Bronchial epithelial cell (primary cell): ENCODE data around the gene FRS2. TPM values are rescaled to one million over a fixed set of nuclear protein-coding genes. Genes with fewer than 3 reads are reported as not detected.

Source experiments
- DNase-seq: peaks from one replicate; pipeline ENCODE4 v3.0.0-alpha.2; 2010; ENCODE audit warnings: low read depth
- FAIRE-seq: peaks from 2 replicates; lab custom pipeline; 2011; peaks lifted over from hg19 to GRCh38; lab: Jason Lieb, UNC
- H3K27me3 ChIP-seq: 2 replicates; pipeline ENCODE4 v1.5.1; 2011; ENCODE audit warnings: low read length; ENCODE audit not compliant: control insufficient read depth, insufficient read depth
- H3K36me3 ChIP-seq: 2 replicates; pipeline ENCODE4 v1.5.1; 2011; ENCODE audit warnings: low read length; ENCODE audit not compliant: control insufficient read depth, insufficient read depth
- H3K4me3 ChIP-seq: 2 replicates; pipeline ENCODE4 v1.5.1; 2011; ENCODE audit warnings: mild to moderate bottlenecking, low read depth, low read length, control low read depth
- total RNA-seq: library from RNA; depleted of rRNA; stranded (reverse); fragments of >200 nt; gene quantifications from 2 replicates; pipeline ENCODE4 v1.2.1, GENCODE V29; 2014
- TF ChIP-seq, protein P1 (sequence below): IDR thresholded peaks from 2 replicates; pipeline ENCODE4 v1.5.1; 2011; ENCODE audit warnings: mild to moderate bottlenecking, moderate library complexity, low read length, control low read depth, inconsistent platforms; ENCODE audit not compliant: insufficient read depth, severe bottlenecking

Gene FRS2
- total RNA-seq, 1 donor from 2014 or later: 27.1 TPM

DNA sequence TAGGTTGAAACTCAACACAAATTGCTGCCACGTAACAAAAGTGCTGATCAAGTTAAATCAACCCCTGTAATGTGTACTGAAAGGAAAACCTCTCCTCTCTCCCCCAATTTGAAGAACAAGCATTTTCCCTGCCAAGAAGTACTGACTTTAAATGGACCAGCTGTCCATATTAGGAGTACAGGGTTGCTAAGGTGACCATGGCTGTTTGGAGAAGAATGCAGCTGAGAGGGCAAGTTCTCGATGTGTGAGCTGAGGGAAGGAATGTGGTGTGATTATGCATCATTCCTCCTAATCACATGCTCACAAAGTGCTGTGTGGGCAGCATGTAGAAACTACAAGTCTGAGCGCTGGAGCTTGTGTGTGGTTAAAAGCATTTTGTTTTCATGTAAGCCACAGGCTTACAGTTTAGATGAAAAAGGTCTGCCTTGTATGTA is 64.2 kb downstream of the FRS2 start:
- DNase-seq (peak; percentile 99), FAIRE-seq (peak; percentile 81)
- TF ChIP-seq, protein P1, sequence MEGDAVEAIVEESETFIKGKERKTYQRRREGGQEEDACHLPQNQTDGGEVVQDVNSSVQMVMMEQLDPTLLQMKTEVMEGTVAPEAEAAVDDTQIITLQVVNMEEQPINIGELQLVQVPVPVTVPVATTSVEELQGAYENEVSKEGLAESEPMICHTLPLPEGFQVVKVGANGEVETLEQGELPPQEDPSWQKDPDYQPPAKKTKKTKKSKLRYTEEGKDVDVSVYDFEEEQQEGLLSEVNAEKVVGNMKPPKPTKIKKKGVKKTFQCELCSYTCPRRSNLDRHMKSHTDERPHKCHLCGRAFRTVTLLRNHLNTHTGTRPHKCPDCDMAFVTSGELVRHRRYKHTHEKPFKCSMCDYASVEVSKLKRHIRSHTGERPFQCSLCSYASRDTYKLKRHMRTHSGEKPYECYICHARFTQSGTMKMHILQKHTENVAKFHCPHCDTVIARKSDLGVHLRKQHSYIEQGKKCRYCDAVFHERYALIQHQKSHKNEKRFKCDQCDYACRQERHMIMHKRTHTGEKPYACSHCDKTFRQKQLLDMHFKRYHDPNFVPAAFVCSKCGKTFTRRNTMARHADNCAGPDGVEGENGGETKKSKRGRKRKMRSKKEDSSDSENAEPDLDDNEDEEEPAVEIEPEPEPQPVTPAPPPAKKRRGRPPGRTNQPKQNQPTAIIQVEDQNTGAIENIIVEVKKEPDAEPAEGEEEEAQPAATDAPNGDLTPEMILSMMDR: no peak
- Histone ChIP-seq H3K27me3 (no peaks in the 10 kb centered on the region), H3K36me3 (no peaks in the 10 kb centered on the region), H3K4me3 (no peak overlapping the region)

DNA sequence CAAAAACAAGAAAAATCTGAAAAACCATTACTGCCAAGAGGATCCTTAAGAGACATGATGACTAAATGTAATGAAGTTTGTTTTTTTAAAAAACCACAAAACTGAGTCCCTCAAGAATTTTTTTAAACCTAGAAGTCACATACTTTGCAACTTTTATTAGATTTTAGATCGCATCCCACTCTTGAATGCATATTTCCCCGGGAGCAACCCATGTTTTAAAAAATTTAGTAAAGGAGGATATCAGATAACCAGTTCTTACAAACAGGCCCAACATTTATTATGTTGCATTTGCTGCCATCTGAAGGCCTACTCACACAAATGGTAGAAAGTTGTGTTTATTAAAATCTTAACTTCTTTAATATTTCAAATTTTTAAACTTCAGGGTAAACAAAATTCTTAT is 70.8 kb downstream of the FRS2 start:
- FAIRE-seq (no peak), DNase-seq (no peak)

DNA sequence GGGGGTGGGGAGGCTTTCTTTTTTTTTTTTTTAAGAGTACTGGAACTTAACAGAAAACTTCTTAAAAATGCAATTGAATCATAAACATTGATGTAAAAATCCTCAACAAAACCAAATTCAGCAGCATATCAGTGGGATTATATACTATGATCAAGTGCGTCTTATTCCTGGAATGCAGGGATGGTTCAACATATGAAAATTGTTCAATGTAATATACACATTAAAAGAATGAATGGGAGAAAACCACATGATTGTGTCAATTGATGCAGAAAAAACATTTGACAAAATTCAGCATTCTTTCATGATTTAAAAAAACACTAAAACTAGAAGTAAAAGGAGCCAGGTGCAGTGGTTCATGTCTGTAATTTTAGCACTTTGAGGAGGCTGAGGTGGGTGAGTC is 73.9 kb downstream of the FRS2 start:
- TF ChIP-seq, protein P1: no peak
- no peak overlapping the region for H3K4me3 ChIP-seq
- DNase-seq (no peak), FAIRE-seq (no peak)
- H3K36me3 ChIP-seq: peaks cover 3% of the 10 kb centered on the region
- no peaks in the 10 kb centered on the region for H3K27me3 ChIP-seq

More for the DNA sequence above, 70.8 kb downstream of the FRS2 start:
- no peak overlapping the region for H3K4me3 ChIP-seq
- peaks cover 3% of the 10 kb centered on the region for H3K36me3 ChIP-seq
- no peaks in the 10 kb centered on the region for H3K27me3 ChIP-seq
- TF ChIP-seq, protein P1: no peak

DNA sequence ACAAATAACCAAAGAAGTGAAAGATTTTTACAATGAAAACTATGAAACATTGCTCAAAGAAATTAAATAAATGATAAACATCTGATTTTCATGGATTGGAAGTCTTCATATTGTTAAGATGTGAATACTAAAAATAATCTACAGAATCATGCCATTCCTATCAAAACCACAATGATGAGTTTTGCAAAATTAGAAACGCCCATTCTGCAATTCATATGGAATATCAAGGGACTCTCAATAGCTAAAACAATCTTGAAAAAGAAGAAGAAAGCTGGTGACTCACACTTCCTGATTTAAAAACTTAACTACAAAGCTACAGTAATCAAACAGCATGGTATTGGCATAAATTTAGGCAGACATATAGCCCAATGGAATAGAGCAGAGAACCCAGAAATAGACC is 74.9 kb downstream of the FRS2 start:
- Histone ChIP-seq H3K4me3 (no peak overlapping the region), H3K36me3 (peaks cover 3% of the 10 kb centered on the region), H3K27me3 (no peaks in the 10 kb centered on the region)
- TF ChIP-seq, protein P1: no peak
- DNase-seq: no peak
- FAIRE-seq: no peak

DNA sequence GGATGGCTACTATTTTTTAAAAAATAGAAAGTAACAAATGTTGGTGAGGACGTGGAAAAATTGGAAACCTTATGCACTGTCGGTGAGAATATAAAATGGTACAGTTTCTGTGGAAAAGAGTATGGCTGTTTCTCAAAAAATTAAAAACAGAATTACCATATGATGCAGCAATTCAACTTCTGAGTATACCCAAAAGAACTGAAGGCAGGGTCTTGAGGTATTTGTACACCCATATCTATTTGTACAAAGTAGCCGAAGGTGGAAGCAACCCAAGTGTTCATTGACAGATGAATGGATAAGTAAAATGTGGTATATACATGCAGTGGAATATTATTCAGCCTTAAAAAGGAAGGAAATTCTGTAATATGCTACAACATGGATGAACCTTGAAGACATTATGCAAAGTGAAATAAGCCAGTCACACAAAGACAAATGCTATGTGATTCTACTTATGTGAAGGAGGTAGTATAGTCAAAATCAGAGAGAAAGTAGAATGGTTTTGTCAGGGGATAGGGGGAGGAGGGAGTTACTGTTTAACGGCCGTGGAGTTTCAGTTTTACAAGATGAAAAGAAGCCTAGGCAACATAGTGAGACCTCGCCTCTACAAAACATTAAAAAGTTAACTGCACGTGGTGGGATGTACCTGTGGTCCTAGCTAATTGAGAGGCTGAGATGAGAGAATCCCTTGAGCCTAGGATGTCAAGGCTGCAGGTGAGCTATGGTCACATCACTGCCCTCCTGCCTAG is 76.7 kb downstream of the FRS2 start:
- FAIRE-seq: no peak
- TF ChIP-seq, protein P1: no peak
- Histone ChIP-seq H3K27me3 (no peaks in the 10 kb centered on the region), H3K36me3 (peaks cover 1% of the 10 kb centered on the region), H3K4me3 (no peak overlapping the region)
- DNase-seq: no peak

DNA sequence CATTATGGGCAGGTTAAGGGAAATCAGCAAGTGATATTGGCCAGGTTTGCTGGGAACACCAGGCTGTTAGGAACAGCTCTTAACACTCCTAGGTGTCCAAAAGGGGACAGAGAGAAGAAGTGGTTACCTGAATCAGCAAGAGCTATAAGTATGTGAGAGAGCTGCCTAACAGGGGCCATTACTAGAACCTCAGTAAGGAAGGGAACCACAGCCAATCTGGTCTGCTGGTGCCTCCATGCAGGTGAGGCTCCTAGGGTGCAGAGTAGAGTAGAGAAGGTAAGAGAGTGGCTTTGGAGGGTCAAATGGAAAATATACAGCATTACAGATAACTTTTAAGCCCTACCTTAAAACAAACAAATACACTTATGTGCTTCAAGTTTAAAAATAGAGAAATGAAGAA is 78.5 kb downstream of the FRS2 start:
- no peaks in the 10 kb centered on the region for H3K36me3 ChIP-seq
- H3K4me3 ChIP-seq: no peak overlapping the region
- TF ChIP-seq, protein P1: no peak
- no peak for DNase-seq
- H3K27me3 ChIP-seq: no peaks in the 10 kb centered on the region
- FAIRE-seq: no peak
